Erythroblast (primary cell): ENCODE results near the gene SOCS7.

Experiments
- GATA1 ChIP-seq: IDR thresholded peaks from 2 replicates; pipeline ENCODE4 v1.6.1; 2011; ENCODE audit warnings: low read depth, mild to moderate bottlenecking, control low read depth, low read length, moderate library complexity
- POLR2A ChIP-seq: IDR thresholded peaks from 2 replicates; pipeline ENCODE4 v1.6.1; 2011; ENCODE audit warnings: mild to moderate bottlenecking, low read length

DNA sequence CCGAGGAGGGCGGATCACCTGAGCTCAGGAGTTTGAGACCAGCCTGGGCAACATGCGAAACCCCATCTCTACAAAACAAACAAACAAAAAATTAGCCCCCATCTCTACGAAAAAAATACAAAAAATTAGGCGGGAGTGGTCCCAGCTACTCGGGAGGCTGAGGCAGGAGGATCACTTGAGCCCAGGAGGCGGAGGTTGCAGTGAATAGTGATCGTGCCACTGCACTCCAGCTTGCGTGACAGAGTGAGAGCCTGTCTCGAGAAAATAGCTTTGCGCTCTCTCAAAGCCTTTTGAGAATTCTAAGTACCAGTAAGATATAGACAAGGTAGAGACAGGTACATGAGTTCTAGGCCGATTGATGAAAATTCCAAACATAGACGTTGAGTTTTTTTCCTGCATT is 2.0 kb downstream of the SOCS7 start:
- TF ChIP-seq POLR2A = no peak
- no peak for TF ChIP-seq GATA1
